K562 (cell line): ENCODE data around the gene ZNF284. TPM values are rescaled to one million over a fixed set of nuclear protein-coding genes. Genes with fewer than 3 reads are reported as not detected.
A peak's percentile ranks its signal among the peaks of the same experiment; 100 is the strongest.

Experiments used
- ATAC-seq: fragments of 200-7000 bp; cut with Tn5 transposase; 3 replicates; pipeline ENCODE4 v1.9.1; 2020; ENCODE audit warnings: moderate library complexity
- BruUV-seq: library from RNA; stranded (reverse); fragments of 400-500 nt; replicated peaks from 2 replicates; lab custom pipeline; 2021; lab: Mats Ljungman, UMichigan
- CTCF ChIA-PET: fragments of 300-600 bp; formaldehyde crosslinking; extraction: SDS; loops from one replicate; lab custom pipeline; 2021; ENCODE audit warnings: low intra/inter-chr PET ratio; lab: Yijun Ruan, JAX
- POLR2A ChIA-PET: fragments of 300-600, 350-650 bp; sonication (Branson Sonifier 250); formaldehyde crosslinking; extraction: SDS; loops from one replicate; lab custom pipeline; 2021; ENCODE audit warnings: antibody characterized with exemption, inconsistent platforms; lab: Yijun Ruan, JAX
- DNase-seq, 4 experiments: peaks; one replicate each; pipeline versions ENCODE4 v3.0.0 to v3.0.0-alpha.2; 2011 to 2018; ENCODE audit warnings: low spot score in 3 of 4, mixed read lengths in 3 of 4; ENCODE audit errors: extremely low read depth in 1 of 4
- FAIRE-seq: peaks from 2 replicates; lab custom pipeline; 2011; peaks lifted over from hg19 to GRCh38; lab: Jason Lieb, UNC
- H2AFZ ChIP-seq: 2 replicates; pipeline ENCODE4 v1.6.0; 2011; ENCODE audit warnings: low read depth, low read length, control low read depth, inconsistent platforms
- H3K27ac ChIP-seq: fragments of 200-600 bp; 3 replicates; pipeline ENCODE4 v1.8.0; 2011; ENCODE audit warnings: low read depth, mild to moderate bottlenecking, control low read depth, inconsistent platforms, low read length, moderate library complexity, mixed read lengths; ENCODE audit errors: extremely low read depth
- H3K27me3 ChIP-seq, 2 experiments: fragments of 300-600 bp in 1 of 2; 2 replicates in 1 of 2; 3 replicates in 1 of 2; pipeline versions ENCODE4 v1.6.0 to v1.8.0; 2011; ENCODE audit warnings: inconsistent platforms in 2 of 2, low read length in 2 of 2, mild to moderate bottlenecking in 1 of 2, mixed read lengths in 1 of 2, moderate library complexity in 1 of 2; ENCODE audit not compliant: control insufficient read depth in 2 of 2, insufficient read depth in 2 of 2
- H3K36me3 ChIP-seq: fragments of 300-600 bp; 3 replicates; pipeline ENCODE4 v1.8.0; 2011; ENCODE audit warnings: mild to moderate bottlenecking, low read length, inconsistent platforms; ENCODE audit not compliant: control insufficient read depth, insufficient read depth
- H3K4me1 ChIP-seq, 2 experiments: fragments of 200-600 bp in 1 of 2; replicated peaks in 1 of 2; 2 replicates in 1 of 2; 3 replicates in 1 of 2; pipeline versions ENCODE4 v1.5.1 to v1.8.0; 2011; ENCODE audit warnings: inconsistent platforms in 2 of 2, low read length in 2 of 2, mild to moderate bottlenecking in 1 of 2, mixed read lengths in 1 of 2, moderate library complexity in 1 of 2; ENCODE audit not compliant: control insufficient read depth in 2 of 2, insufficient read depth in 2 of 2
- H3K4me2 ChIP-seq: 2 replicates; pipeline ENCODE4 v1.6.1; 2011; ENCODE audit warnings: low read length, control low read depth, inconsistent platforms, mixed read lengths; ENCODE audit not compliant: insufficient read depth
- H3K4me3 ChIP-seq: fragments of 200-600 bp; sonication (generic), shearing (Covaris generic); 2 replicates; pipeline ENCODE4 v1.5.1; 2016; ENCODE audit warnings: control low read depth, inconsistent platforms
- H3K79me2 ChIP-seq: fragments of 200-600 bp; 3 replicates; pipeline ENCODE4 v1.8.0; 2011; ENCODE audit warnings: low read length, inconsistent platforms; ENCODE audit not compliant: control insufficient read depth, insufficient read depth
- H3K9ac ChIP-seq, 2 experiments: 2 replicates each; pipeline versions ENCODE4 v1.6.0 to v1.6.1; 2011; ENCODE audit warnings: low read depth in 2 of 2, low read length in 2 of 2, control low read depth in 1 of 2, inconsistent platforms in 1 of 2, mild to moderate bottlenecking in 1 of 2, mixed read lengths in 1 of 2; ENCODE audit not compliant: insufficient read depth in 1 of 2
- H3K9me1 ChIP-seq: one replicate; pipeline ENCODE4 v1.6.0; 2011; ENCODE audit warnings: inconsistent platforms, mild to moderate bottlenecking, low read length, moderate library complexity; ENCODE audit not compliant: control insufficient read depth, insufficient read depth
- H3K9me3 ChIP-seq: replicated peaks from 2 replicates; pipeline ENCODE4 v1.5.1; 2011; ENCODE audit warnings: low read depth, low read length, inconsistent platforms; ENCODE audit not compliant: control insufficient read depth, insufficient read depth
- H4K20me1 ChIP-seq: replicated peaks from 2 replicates; pipeline ENCODE4 v1.6.1; 2011; ENCODE audit warnings: low read length, inconsistent platforms, mixed read lengths; ENCODE audit not compliant: control insufficient read depth, insufficient read depth
- CTCF ChIP-seq, 3 experiments: IDR thresholded peaks in 2 of 3; conservative IDR thresholded peaks in 1 of 3; 2 replicates each; pipeline ENCODE4 v1.5.1; 2011 to 2012; ENCODE audit warnings: low read length in 3 of 3, mild to moderate bottlenecking in 3 of 3, control low read depth in 2 of 3, improper control_type of control experiment in 1 of 3, inconsistent platforms in 1 of 3, low read depth in 1 of 3, mixed read lengths in 1 of 3, moderate library complexity in 1 of 3; ENCODE audit not compliant: insufficient read depth in 2 of 3
- E2F3 ChIP-seq: fragments of 250-450 bp; sonication (Bioruptor Pico); IDR thresholded peaks from 2 replicates; pipeline ENCODE4 v1.4.0; 2020; ENCODE audit warnings: mild to moderate bottlenecking
- HNRNPL ChIP-seq: fragments of 200-400 bp; formaldehyde crosslinking; IDR thresholded peaks from 2 replicates; pipeline ENCODE4 v1.6.1; 2017; ENCODE audit warnings: low read depth, mild to moderate bottlenecking, low read length
- MAFG ChIP-seq: fragments of 450-650 bp; conservative IDR thresholded peaks from 2 replicates; pipeline ENCODE4 v1.6.1; 2016; ENCODE audit warnings: missing genetic modification characterization, missing compliant biosample characterization
- NFATC3 ChIP-seq: fragments of 450-650 bp; IDR thresholded peaks from 2 replicates; pipeline ENCODE4 v1.6.1; 2017; ENCODE audit warnings: mild to moderate bottlenecking
- STAG1 ChIP-seq: sonication (generic); formaldehyde crosslinking; IDR thresholded peaks from 2 replicates; pipeline ENCODE4 v1.5.0; 2020; ENCODE audit warnings: missing genetic modification reagents, borderline replicate concordance
- UBTF ChIP-seq, 2 experiments: IDR thresholded peaks; 2 replicates each; pipeline ENCODE4 v1.6.1; 2012; ENCODE audit warnings: improper control_type of control experiment in 2 of 2, low read depth in 2 of 2, low read length in 2 of 2, borderline replicate concordance in 1 of 2
- ZNF589 ChIP-seq: fragments of 200-800 bp; sonication (Bioruptor generic); IDR thresholded peaks from 2 replicates; pipeline ENCODE4 v1.6.1; 2016; ENCODE audit warnings: low read depth, missing genetic modification characterization, missing compliant biosample characterization
- WGBS: fragments of 100-300 bp; shearing (Covaris generic); methylation state at CpG from one replicate; pipeline ENCODE4 v1.1.6; 2016; ENCODE audit warnings: low coverage, mixed read lengths; ENCODE audit not compliant: insufficient coverage; ENCODE audit errors: missing lambda C conversion rate; 5-methylcytosine and 5-hydroxymethylcytosine counted together
- in situ Hi-C: fragments of 300-500 bp; cut with MboI; formaldehyde crosslinking; loops from 4 replicates; pipeline ENCODE4 v1.15.0; 2018; ENCODE audit warnings: inconsistent platforms, mixed read lengths
- intact Hi-C: fragments of 100-400 bp; cut with micrococcal nuclease; formaldehyde crosslinking; loops from 2 replicates; pipeline ENCODE4 v1.14.2; 2022
- polyA plus RNA-seq, 8 experiments: library from polyadenylated mRNA; depleted of rRNA in 4 of 8; stranded (reverse) in 5 of 8; unstranded in 3 of 8; fragments of >200 nt; fragmentation: Nextera tagmentation in 2 of 8; fragmentation: Illumina TruSeq in 1 of 8; extraction: Ambion mirVana in 2 of 8; extraction: Trizol in 1 of 8; gene quantifications; 2 replicates each; pipeline versions ENCODE4 v1.2.1 to v1.2.3, GENCODE V29; 2011 to 2014; ENCODE audit warnings: inconsistent platforms in 1 of 8, missing spikeins in 1 of 8
- total RNA-seq, 7 experiments: library from RNA; depleted of rRNA in 6 of 7; stranded (reverse); fragments of >200 nt in 6 of 7; fragmentation: Illumina TruSeq in 2 of 7; extraction: Trizol in 2 of 7; gene quantifications; 2 replicates each; pipeline versions ENCODE4 v1.2.1 to v1.2.3, GENCODE V29; 2011 to 2021; ENCODE audit warnings: low replicate concordance in 1 of 7

Gene ZNF284
- total and polyA plus RNA-seq, 9 of the 15 experiments (the other 6 are each of a cell fraction or from before 2014, with no cell fraction given): 0.07 to 0.24 (median 0.20) TPM

- peak in 1 of 4 experiments; percentile 7 for DNase-seq
- 0 out of 2 replicates have a peak, but pooled peaks cover 4% of the 10 kb centered on the region for H3K9me3 ChIP-seq
- intact Hi-C loops: no loop called here
- H4K20me1 ChIP-seq: no peaks in the 10 kb centered on the region
- no peak for ATAC-seq
- no peak overlapping the region for H3K4me3 ChIP-seq
- no peaks in the 10 kb centered on the region; a peak in 2 of 5 replicates for H3K27me3 ChIP-seq
- H3K27ac ChIP-seq: no peak overlapping the region
- no peaks in the 10 kb centered on the region for H3K79me2 ChIP-seq
- ChIA-PET CTCF (no interaction called here), POLR2A (interaction anchor here (0.7 kb wide), 1 partner anchor 11 kb away, joined by 4 read pairs; no protein-coding TSS in a partner anchor)
- in situ Hi-C loops: no loop called here
- no peaks in the 10 kb centered on the region for H3K4me1 ChIP-seq
- no peaks in the 10 kb centered on the region for H3K9me1 ChIP-seq
- WGBS: 8% methylated on average over 5 of the region's 5 CpGs
- no peak overlapping the region for H2AFZ ChIP-seq
- H3K36me3 ChIP-seq: no peaks in the 10 kb centered on the region
- TF ChIP-seq CTCF (IDR thresholded peaks at IDR 0.05 in 2 of 3, conservative IDR thresholded peaks at IDR 0.05 in 1 of 3; ENCODE audit: insufficient read depth in 2 of 3, low read depth in 1 of 3, low read length in 3 of 3) (0 out of 6 replicates have a peak, but pooled peaks have one; percentile 5 to 22 (median 10)), NFATC3 (no peak), UBTF (IDR thresholded peaks at IDR 0.05; ENCODE audit: borderline replicate concordance in 1 of 2, low read depth in 2 of 2, low read length in 2 of 2) (no peak), STAG1 (CRISPR knock-in tag) (no peak), ZNF589 (no peak), E2F3 (CRISPR knock-in tag) (no peak), MAFG (tag) (no peak), HNRNPL (no peak)
- no peak for FAIRE-seq
- BruUV-seq: no TSS peak
- H3K4me2 ChIP-seq: no peak overlapping the region
- no peak overlapping the region for H3K9ac ChIP-seq
These were observed 16.1 kb upstream of the ZNF284 start for GRCh38 chr19:44055870-44056269.
